ENCODE results near the gene STXBP2. TPM values are rescaled to one million over a fixed set of nuclear protein-coding genes. Genes with fewer than 3 reads are reported as not detected.

The STXBP2 gene
- 64.3 TPM for total RNA-seq

- Histone ChIP-seq H3K27me3 (peaks cover 8% of the 10 kb centered on the region), H3K4me3 (peak within 1 kb of the TSS; percentile 41 to 60), H3K9me3 (no peaks in the 10 kb centered on the region), H3K27ac (peak within 1 kb of the TSS; percentile 76), H3K36me3 (no peaks in the 10 kb centered on the region), H3K4me1 (peaks cover 6% of the 10 kb centered on the region)
- TF ChIP-seq POLR2AphosphoS5 (IDR thresholded peaks at IDR 0.05; ENCODE audit: insufficient read depth in 1 of 2, low read depth in 1 of 2) (peak in 1 of 2 donors; percentile 41), CTCF (IDR thresholded peaks at IDR 0.05) (peak in 1 of 3 experiments; percentile 27), POLR2A (IDR thresholded peaks at IDR 0.05) (peak in 1 of 2 donors; percentile 26)
- peak in 1 of 2 donors; percentile 98 for DNase-seq (ENCODE audit: extremely low spot score in 2 of 2)
- intact Hi-C loops (cut with DNase I), result no loop called here
Measured at GRCh38 chr19:7636691-7637373, at the start of gene STXBP2. TSS of gene STXBP2 (plus strand) at chr19:7637110. CDS start at chr19:7637150, 40 bp downstream.

- H3K27ac ChIP-seq, result no peak overlapping the region
- H3K36me3 ChIP-seq, result no peaks in the 10 kb centered on the region
- H3K4me3 ChIP-seq, result no peak overlapping the region
- H3K4me1 ChIP-seq, result peaks cover 6% of the 10 kb centered on the region
- no peak for DNase-seq (ENCODE audit: extremely low spot score in 2 of 2)
- intact Hi-C loops (cut with DNase I), result no loop called here
- TF ChIP-seq POLR2AphosphoS5 (IDR thresholded peaks at IDR 0.05; ENCODE audit: insufficient read depth in 1 of 2, low read depth in 1 of 2) (no peak), CTCF (IDR thresholded peaks at IDR 0.05) (no peak), POLR2A (IDR thresholded peaks at IDR 0.05) (no peak)
- H3K27me3 ChIP-seq, result no peaks in the 10 kb centered on the region
- H3K9me3 ChIP-seq, result no peaks in the 10 kb centered on the region
Measured at GRCh38 chr19:7589822-7590221, 47.1 kb upstream of the STXBP2 start.

- H3K9me3 ChIP-seq, result no peaks in the 10 kb centered on the region
- H3K27me3 ChIP-seq, result no peaks in the 10 kb centered on the region
- no peak for DNase-seq (ENCODE audit: extremely low spot score in 2 of 2)
- intact Hi-C loops (cut with DNase I), result no loop called here
- no peak overlapping the region for H3K27ac ChIP-seq
- H3K4me3 ChIP-seq, result no peak overlapping the region
- H3K4me1 ChIP-seq, result peaks cover 6% of the 10 kb centered on the region
- no peak for TF ChIP-seq POLR2AphosphoS5 (IDR thresholded peaks at IDR 0.05; ENCODE audit: insufficient read depth in 1 of 2, low read depth in 1 of 2)
- no peak for TF ChIP-seq POLR2A (IDR thresholded peaks at IDR 0.05)
- no peak for TF ChIP-seq CTCF (IDR thresholded peaks at IDR 0.05)
- H3K36me3 ChIP-seq, result no peaks in the 10 kb centered on the region
Measured at GRCh38 chr19:7590256-7590655, 46.7 kb upstream of the STXBP2 start.

- H3K36me3 ChIP-seq, result no peaks in the 10 kb centered on the region
- peaks cover 13% of the 10 kb centered on the region for H3K4me1 ChIP-seq
- no peaks in the 10 kb centered on the region for H3K9me3 ChIP-seq
- DNase-seq (ENCODE audit: extremely low spot score in 2 of 2), result no peak
- peak within 1 kb of the TSS; percentile 41 to 44 for H3K4me3 ChIP-seq
- peak within 1 kb of the TSS; percentile 4 for H3K27ac ChIP-seq
- intact Hi-C loops (cut with DNase I), result no loop called here
- no peak for TF ChIP-seq CTCF (IDR thresholded peaks at IDR 0.05)
- no peak for TF ChIP-seq POLR2A (IDR thresholded peaks at IDR 0.05)
- no peak for TF ChIP-seq POLR2AphosphoS5 (IDR thresholded peaks at IDR 0.05; ENCODE audit: insufficient read depth in 1 of 2, low read depth in 1 of 2)
- H3K27me3 ChIP-seq, result no peaks in the 10 kb centered on the region
Measured at GRCh38 chr19:7595466-7596133, 41.3 kb upstream of the STXBP2 start, which contains the start of gene CAMSAP3. TSS of gene CAMSAP3 (plus strand) at chr19:7595863. CDS start at chr19:7596003, 140 bp downstream.
